Body of pancreas (tissue), 4 donors: ENCODE data around the gene STARD3. TPM values are rescaled to one million over a fixed set of nuclear protein-coding genes. Genes with fewer than 3 reads are reported as not detected.

Experiments used
- ATAC-seq: fragments of 150-250 bp; one replicate; pipeline ENCODE4 v1.9.1; 2016
- DNase-seq, 4 donors: peaks; one replicate each; pipeline ENCODE4 v3.0.0-alpha.2; 2019
- H3K27ac ChIP-seq, 4 donors: fragments of 200-600 bp; sonication (generic); 1 replicate in 3 of 4; 2 replicates in 1 of 4; pipeline versions ENCODE4 v1.5.1 to v1.6.1; 2016 to 2019; ENCODE audit warnings: mild to moderate bottlenecking in 1 of 4, mixed read lengths in 1 of 4, moderate library complexity in 1 of 4
- H3K27me3 ChIP-seq, 2 donors: fragments of 200-600 bp; sonication (generic); one replicate each; pipeline ENCODE4 v1.6.0; 2016; ENCODE audit warnings: mild to moderate bottlenecking in 1 of 2
- H3K36me3 ChIP-seq, 2 donors: fragments of 200-600 bp; sonication (generic); replicated peaks in 1 of 2; 2 replicates each; pipeline ENCODE4 v1.5.1; 2016; ENCODE audit warnings: low read depth in 2 of 2; ENCODE audit not compliant: insufficient read depth in 1 of 2
- H3K4me1 ChIP-seq: fragments of 200-600 bp; sonication (generic); one replicate; pipeline ENCODE4 v1.6.0; 2016
- H3K4me3 ChIP-seq, 2 donors: fragments of 200-600 bp; sonication (generic); 1 replicate in 1 of 2; 2 replicates in 1 of 2; pipeline ENCODE4 v1.5.1; 2016 to 2019
- H3K9me3 ChIP-seq, 3 donors: fragments of 200-600 bp; sonication (generic); 1 replicate in 2 of 3; 2 replicates in 1 of 3; pipeline ENCODE4 v1.5.1; 2016
- POLR2A ChIP-seq, 3 donors: fragments of 450-650 bp; IDR thresholded peaks; one replicate each; pipeline ENCODE4 v1.6.1; 2016; ENCODE audit warnings: antibody characterized with exemption in 3 of 3, mild to moderate bottlenecking in 2 of 3
- WGBS, 2 donors: methylation state at CpG; one replicate each; pipeline ENCODE4 v1.1.5; 2017; 5-methylcytosine and 5-hydroxymethylcytosine counted together
- intact Hi-C: fragments of 100-400 bp; cut with DNase I; formaldehyde crosslinking; loops from one replicate; pipeline ENCODE4 v1.15.1; 2023
- total RNA-seq, 2 donors: library from RNA; depleted of rRNA; stranded (reverse); fragments of >200 nt; gene quantifications; one replicate each; pipeline ENCODE4 v1.1.0, GENCODE V29; 2016
- TF ChIP-seq, protein P1 (sequence below), 7 experiments: fragments of 450-650 bp in 4 of 7; fragments of 200-600 bp in 3 of 7; sonication (generic) in 3 of 7; IDR thresholded peaks; one replicate each; pipeline ENCODE4 v1.5.1; 2016 to 2019; ENCODE audit warnings: antibody characterized with exemption in 7 of 7

STARD3 gene
- total RNA-seq, 2 donors from 2014 or later = 30.1 to 63.9 TPM

DNA sequence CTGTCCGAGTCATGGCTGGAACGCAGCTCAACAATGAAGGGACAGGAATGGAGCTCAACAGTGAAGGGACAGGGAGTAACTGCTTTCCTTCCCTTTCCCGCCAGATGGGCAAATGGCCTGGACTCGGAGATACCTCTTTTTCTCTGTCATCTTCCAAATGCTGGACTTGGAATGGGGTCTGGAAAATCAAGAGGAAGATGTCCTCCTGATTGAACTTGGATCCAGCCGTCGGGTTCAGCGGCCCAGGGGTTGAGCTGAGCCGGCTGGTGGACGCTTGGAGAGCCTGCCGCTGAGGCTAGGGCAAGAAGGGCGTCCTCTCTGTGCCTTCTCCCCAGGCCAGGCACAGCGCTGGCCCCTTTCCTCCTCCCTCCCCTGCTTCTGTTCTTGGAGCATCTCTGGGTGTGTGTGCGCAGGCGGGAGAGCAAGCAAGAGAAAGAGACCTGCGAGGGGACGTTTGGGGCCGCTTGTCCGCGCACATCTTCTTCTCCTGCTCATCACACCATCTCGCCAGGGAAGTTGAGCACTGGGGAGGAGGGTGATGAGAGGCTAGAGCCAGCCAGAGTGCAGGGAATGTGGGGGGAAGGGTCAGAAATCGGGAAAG is 35.8 kb upstream of the STARD3 start:
- H3K4me1 ChIP-seq = peaks cover 40% of the 10 kb centered on the region
- no peak overlapping the region for H3K4me3 ChIP-seq
- no peak for TF ChIP-seq POLR2A (IDR thresholded peaks at IDR 0.05)
- TF ChIP-seq, protein P1, sequence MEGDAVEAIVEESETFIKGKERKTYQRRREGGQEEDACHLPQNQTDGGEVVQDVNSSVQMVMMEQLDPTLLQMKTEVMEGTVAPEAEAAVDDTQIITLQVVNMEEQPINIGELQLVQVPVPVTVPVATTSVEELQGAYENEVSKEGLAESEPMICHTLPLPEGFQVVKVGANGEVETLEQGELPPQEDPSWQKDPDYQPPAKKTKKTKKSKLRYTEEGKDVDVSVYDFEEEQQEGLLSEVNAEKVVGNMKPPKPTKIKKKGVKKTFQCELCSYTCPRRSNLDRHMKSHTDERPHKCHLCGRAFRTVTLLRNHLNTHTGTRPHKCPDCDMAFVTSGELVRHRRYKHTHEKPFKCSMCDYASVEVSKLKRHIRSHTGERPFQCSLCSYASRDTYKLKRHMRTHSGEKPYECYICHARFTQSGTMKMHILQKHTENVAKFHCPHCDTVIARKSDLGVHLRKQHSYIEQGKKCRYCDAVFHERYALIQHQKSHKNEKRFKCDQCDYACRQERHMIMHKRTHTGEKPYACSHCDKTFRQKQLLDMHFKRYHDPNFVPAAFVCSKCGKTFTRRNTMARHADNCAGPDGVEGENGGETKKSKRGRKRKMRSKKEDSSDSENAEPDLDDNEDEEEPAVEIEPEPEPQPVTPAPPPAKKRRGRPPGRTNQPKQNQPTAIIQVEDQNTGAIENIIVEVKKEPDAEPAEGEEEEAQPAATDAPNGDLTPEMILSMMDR (IDR thresholded peaks at IDR 0.05) = no peak
- DNase-seq = no peak
- H3K36me3 ChIP-seq = no peaks in the 10 kb centered on the region
- H3K27ac ChIP-seq = no peak overlapping the region
- H3K9me3 ChIP-seq = no peaks in the 10 kb centered on the region
- no peak for ATAC-seq
- 16 to 17% methylated on average over 15 to 21 of the region's 21 CpGs for WGBS, 2 donors
- intact Hi-C loops = no loop called here
- H3K27me3 ChIP-seq = peaks cover 0 to 80% of the 10 kb centered on the region in 2 donors

DNA sequence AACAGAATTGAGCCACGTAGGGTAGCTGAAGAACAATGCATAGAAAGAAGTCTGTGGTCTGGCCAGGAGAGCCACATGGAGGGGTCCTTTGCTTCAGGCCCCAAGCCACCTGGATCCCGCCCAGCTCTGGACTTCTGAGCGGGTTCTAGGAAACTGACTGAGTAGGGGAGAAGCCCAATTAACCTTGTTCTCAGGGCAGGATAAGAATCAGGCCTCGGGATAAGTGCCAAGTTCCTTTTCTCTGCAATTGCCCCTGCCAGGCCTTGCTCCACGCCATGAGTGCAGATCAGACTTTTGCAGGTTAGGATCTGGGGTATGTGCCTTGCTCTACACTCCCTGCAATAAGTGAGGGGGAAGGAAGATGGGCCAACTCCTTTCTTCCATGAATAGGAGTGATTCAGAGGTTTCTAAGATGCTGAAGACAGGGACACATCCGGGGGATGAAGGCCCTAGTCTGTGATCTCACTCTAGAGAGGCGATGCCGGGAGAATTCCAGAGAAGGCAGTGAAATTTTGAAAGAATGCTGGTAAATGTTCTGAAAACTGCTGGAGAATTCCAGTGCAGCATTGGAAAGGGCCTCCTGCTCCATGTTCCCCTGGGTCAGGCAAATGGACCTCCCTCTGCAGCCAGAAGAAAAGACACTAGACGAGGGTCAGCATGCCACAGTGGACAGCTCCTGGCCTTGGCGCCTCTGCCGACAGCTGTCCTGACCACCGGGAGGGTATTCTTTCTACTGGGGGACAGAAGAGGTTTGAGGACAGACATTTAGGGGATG is 35.0 kb upstream of the STARD3 start:
- TF ChIP-seq, protein P1 (IDR thresholded peaks at IDR 0.05) = no peak
- no peak for TF ChIP-seq POLR2A (IDR thresholded peaks at IDR 0.05)
- WGBS, 2 donors = 51 to 59% methylated on average over 11 to 12 of the region's 12 CpGs
- H3K4me1 ChIP-seq = peaks cover 49% of the 10 kb centered on the region
- peaks cover 0 to 80% of the 10 kb centered on the region in 2 donors for H3K27me3 ChIP-seq
- no peak for DNase-seq
- ATAC-seq = no peak
- intact Hi-C loops = no loop called here
- no peaks in the 10 kb centered on the region for H3K9me3 ChIP-seq
- H3K36me3 ChIP-seq = no peaks in the 10 kb centered on the region
- H3K4me3 ChIP-seq = no peak overlapping the region
- no peak overlapping the region for H3K27ac ChIP-seq

DNA sequence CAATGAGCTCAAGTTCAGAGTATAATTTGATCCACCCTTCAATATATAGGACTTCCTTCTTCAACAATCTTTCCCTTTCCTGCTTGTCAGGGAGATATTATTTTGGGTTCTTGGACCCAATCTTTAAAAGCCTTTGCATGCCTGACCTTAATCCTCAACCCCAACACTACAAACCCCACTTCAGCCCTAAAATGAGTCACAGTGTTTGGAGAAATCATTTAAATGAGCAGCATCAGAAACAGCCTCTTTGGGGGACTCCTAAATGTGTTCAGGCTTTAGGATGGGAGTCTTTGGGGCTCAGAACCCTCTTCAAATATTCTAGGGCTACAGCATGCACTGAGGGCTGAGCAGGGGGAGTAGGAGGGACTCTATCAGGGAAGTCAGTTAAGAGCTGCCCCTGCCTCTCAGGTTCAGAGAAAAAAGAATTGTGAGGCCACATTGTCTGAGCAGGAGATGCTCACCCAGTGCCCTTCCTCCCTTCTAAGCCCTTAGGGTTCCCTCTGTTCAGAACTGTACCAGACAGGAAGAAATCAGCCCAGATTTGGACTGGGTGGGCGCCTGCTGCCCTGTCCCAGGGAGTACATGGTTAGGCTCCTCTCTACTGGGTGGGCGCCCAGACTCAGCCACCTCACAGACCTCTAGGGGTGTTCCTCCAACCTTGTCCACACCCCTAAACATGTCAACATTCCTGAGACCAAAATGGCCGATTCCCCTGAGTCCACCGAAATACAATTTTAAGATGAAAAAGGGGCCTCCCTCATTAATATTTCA is 34.2 kb upstream of the STARD3 start:
- Histone ChIP-seq H3K27me3 (peaks cover 0 to 79% of the 10 kb centered on the region in 2 donors), H3K4me3 (no peak overlapping the region), H3K36me3 (no peaks in the 10 kb centered on the region), H3K9me3 (no peaks in the 10 kb centered on the region), H3K4me1 (peaks cover 51% of the 10 kb centered on the region), H3K27ac (no peak overlapping the region)
- DNase-seq (no peak), ATAC-seq (no peak)
- intact Hi-C loops = no loop called here
- TF ChIP-seq, protein P1 (IDR thresholded peaks at IDR 0.05) = no peak
- TF ChIP-seq POLR2A (IDR thresholded peaks at IDR 0.05) = no peak
- WGBS, 2 donors = 49 to 58% methylated on average over 3 to 4 of the region's 4 CpGs

DNA sequence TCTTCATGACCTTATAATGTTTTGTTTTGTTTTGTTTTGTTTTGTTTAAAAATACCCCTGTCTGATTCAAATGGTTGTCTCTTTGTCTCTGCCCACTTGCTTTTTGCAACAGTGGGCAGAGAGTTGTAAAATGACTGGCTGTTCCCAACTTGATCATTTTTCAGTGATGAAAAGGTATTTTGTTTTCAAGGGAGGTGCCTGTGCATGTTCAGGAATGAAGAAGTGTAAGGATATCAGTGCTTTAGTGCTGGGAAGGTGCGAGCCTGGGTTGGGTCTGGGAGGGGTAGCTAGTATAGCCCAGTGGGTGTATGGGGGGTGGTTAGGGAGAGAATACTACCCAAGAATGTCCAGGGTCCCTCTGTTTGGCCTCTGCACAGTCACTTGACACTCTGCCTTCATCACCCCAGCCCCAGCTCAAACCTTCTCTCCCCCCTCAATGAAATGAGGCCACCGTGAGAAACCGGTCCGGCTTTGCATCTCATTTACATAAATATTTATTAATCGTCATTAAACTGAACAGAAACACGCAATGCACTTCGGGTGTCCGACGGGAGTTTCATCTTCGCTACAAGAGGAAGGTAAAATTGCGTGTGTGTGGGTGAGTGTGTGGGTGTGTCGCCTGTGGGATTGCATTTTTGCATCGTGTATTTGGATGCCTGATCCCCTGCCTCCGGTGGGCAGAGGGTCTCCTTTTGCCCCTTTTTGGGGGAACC is 33.5 kb upstream of the STARD3 start:
- DNase-seq = no peak
- WGBS, 2 donors = 14 to 27% methylated on average over 12 to 14 of the region's 14 CpGs
- intact Hi-C loops = no loop called here

More for the DNA sequence above, 33.5 kb upstream of the STARD3 start:
- Histone ChIP-seq H3K4me1 (peaks cover 43% of the 10 kb centered on the region), H3K36me3 (no peaks in the 10 kb centered on the region), H3K9me3 (no peaks in the 10 kb centered on the region), H3K27me3 (peaks cover 0 to 72% of the 10 kb centered on the region in 2 donors), H3K27ac (no peak overlapping the region), H3K4me3 (no peak overlapping the region)
- no peak for TF ChIP-seq POLR2A (IDR thresholded peaks at IDR 0.05)
- TF ChIP-seq, protein P1 (IDR thresholded peaks at IDR 0.05) = no peak
- no peak for ATAC-seq
